Left lobe of liver (tissue), 2 donors: Measurements from ENCODE around the gene ANXA2R. TPM values are rescaled to one million over a fixed set of nuclear protein-coding genes. Genes with fewer than 3 reads are reported as not detected.
"Not testable (repeated sequence)": the region's sequence is repeated elsewhere in the genome, so short reads cannot be mapped to it uniquely, and the experiment has no call there.

Source experiments
- ATAC-seq: fragments of 200-7000 bp; cut with Tn5 transposase; one replicate; pipeline ENCODE4 v1.9.1; 2020; ENCODE audit warnings: mild to moderate bottlenecking, moderate library complexity
- DNase-seq: peaks from one replicate; pipeline ENCODE4 v3.0.0-alpha.2; 2020; ENCODE audit warnings: low spot score
- total RNA-seq: library from RNA; stranded (reverse); gene quantifications from one replicate; pipeline ENCODE4 v1.2.1, GENCODE V29; 2021
- donor health status: DM: no; HTN: no; CAD: no; lungs with moderate emphysema.
- donor health status: DM: no; HTN: yes; CAD: no.

The ANXA2R gene
- total RNA-seq, result 0.35 TPM

- ATAC-seq, result peak; percentile 59
- peak; percentile 83 for DNase-seq
These were observed at the start of gene ANXA2R for GRCh38 chr5:43040287-43041098. Gene ANXA2R (minus strand): TSS chr5:43040319. CDS start chr5:43040046, 273 bp downstream.

- ATAC-seq, DNase-seq: not testable (repeated sequence)
These were observed 46.2 kb upstream of the ANXA2R start for GRCh38 chr5:43086118-43086908.

- ATAC-seq, result no peak
- DNase-seq, result no peak
These were observed 45.3 kb upstream of the ANXA2R start for GRCh38 chr5:43085453-43085852.

- ATAC-seq, DNase-seq: not testable (repeated sequence)
These were observed 44.3 kb upstream of the ANXA2R start for GRCh38 chr5:43084468-43084867.

- not testable (repeated sequence) for DNase-seq
These were observed 41.2 kb upstream of the ANXA2R start for GRCh38 chr5:43081345-43081744.

GRCh38 chr5:43078956-43079355, 38.8 kb upstream of the ANXA2R start:
- DNase-seq, result no peak
- ATAC-seq, result no peak

More at GRCh38 chr5:43081345-43081744, 41.2 kb upstream of the ANXA2R start:
- not testable (repeated sequence) for ATAC-seq

GRCh38 chr5:43077446-43078191, 37.5 kb upstream of the ANXA2R start:
- peak; percentile 63 for ATAC-seq
- DNase-seq, result not testable (repeated sequence)

- DNase-seq (no peak), ATAC-seq (peak; percentile 28)
These were observed 35.5 kb upstream of the ANXA2R start for GRCh38 chr5:43075319-43076293.

GRCh38 chr5:43074987-43075318, 34.8 kb upstream of the ANXA2R start:
- DNase-seq (no peak), ATAC-seq (no peak)

- DNase-seq, result no peak
- ATAC-seq, result peak; percentile 80
These were observed 33.8 kb upstream of the ANXA2R start for GRCh38 chr5:43073597-43074546.

GRCh38 chr5:43069401-43069720, 29.2 kb upstream of the ANXA2R start:
- not testable (repeated sequence) for ATAC-seq, DNase-seq

GRCh38 chr5:43068037-43068436, 27.9 kb upstream of the ANXA2R start:
- ATAC-seq (no peak), DNase-seq (no peak)

- ATAC-seq (peak; percentile 81), DNase-seq (peak; percentile 92)
These were observed 27.0 kb upstream of the ANXA2R start for GRCh38 chr5:43066799-43067741.

GRCh38 chr5:43065948-43066798, 26.1 kb upstream of the ANXA2R start:
- peak; percentile 72 for ATAC-seq
- DNase-seq, result peak; percentile 83

- DNase-seq (no peak), ATAC-seq (no peak)
These were observed 25.3 kb upstream of the ANXA2R start for GRCh38 chr5:43065387-43065947.

GRCh38 chr5:43063721-43064171, 23.6 kb upstream of the ANXA2R start:
- DNase-seq, result no peak
- ATAC-seq, result no peak
